Thoracic aorta (tissue), 2 donors: ENCODE measurements around the gene WDR3. TPM values are rescaled to one million over a fixed set of nuclear protein-coding genes. Genes with fewer than 3 reads are reported as not detected.

Experiments
- ATAC-seq: fragments of 150-250 bp; one replicate; pipeline ENCODE4 v1.8.0; 2017; ENCODE audit warnings: low read depth; ENCODE audit not compliant: insufficient number of reproducible peaks, low FRiP score
- DNase-seq: peaks from one replicate; pipeline ENCODE4 v3.0.0-alpha.2; 2020; ENCODE audit warnings: low spot score
- H3K27ac ChIP-seq, 2 donors: fragments of 200-600 bp; sonication (generic); 1 replicate in 1 of 2; 2 replicates in 1 of 2; pipeline ENCODE4 v1.5.1; 2016; ENCODE audit warnings: mild to moderate bottlenecking in 2 of 2, moderate library complexity in 2 of 2
- H3K27me3 ChIP-seq: fragments of 200-600 bp; sonication (generic); replicated peaks from 2 replicates; pipeline ENCODE4 v1.6.0; 2016; ENCODE audit warnings: mild to moderate bottlenecking; ENCODE audit not compliant: insufficient read depth
- H3K36me3 ChIP-seq: fragments of 200-600 bp; sonication (generic); one replicate; pipeline ENCODE4 v1.5.1; 2016
- H3K4me1 ChIP-seq, 2 donors: fragments of 200-600 bp; sonication (generic); 1 replicate in 1 of 2; 2 replicates in 1 of 2; pipeline versions ENCODE4 v1.5.1 to v1.6.0; 2016; ENCODE audit warnings: low read depth in 2 of 2, mild to moderate bottlenecking in 1 of 2; ENCODE audit not compliant: control insufficient read depth in 1 of 2
- H3K4me3 ChIP-seq: fragments of 200-600 bp; sonication (generic); 2 replicates; pipeline ENCODE4 v1.5.1; 2016; ENCODE audit warnings: mild to moderate bottlenecking
- H3K9me3 ChIP-seq: fragments of 200-600 bp; sonication (generic); 2 replicates; pipeline ENCODE4 v1.5.1; 2016
- total RNA-seq, 2 donors: library from RNA; depleted of rRNA; stranded (reverse); fragments of >200 nt; gene quantifications; one replicate each; pipeline versions ENCODE4 v1.1.0 to v1.2.3, GENCODE V29; 2016
- TF ChIP-seq, protein P1 (sequence below): fragments of 200-600 bp; sonication (generic); IDR thresholded peaks from one replicate; pipeline ENCODE4 v1.5.1; 2019; ENCODE audit warnings: antibody characterized with exemption

Gene WDR3
- 10 to 100 TPM in 1 of 2 donors, 1 to 10 TPM in 1; 4.5 to 22.8 TPM for total RNA-seq

DNA sequence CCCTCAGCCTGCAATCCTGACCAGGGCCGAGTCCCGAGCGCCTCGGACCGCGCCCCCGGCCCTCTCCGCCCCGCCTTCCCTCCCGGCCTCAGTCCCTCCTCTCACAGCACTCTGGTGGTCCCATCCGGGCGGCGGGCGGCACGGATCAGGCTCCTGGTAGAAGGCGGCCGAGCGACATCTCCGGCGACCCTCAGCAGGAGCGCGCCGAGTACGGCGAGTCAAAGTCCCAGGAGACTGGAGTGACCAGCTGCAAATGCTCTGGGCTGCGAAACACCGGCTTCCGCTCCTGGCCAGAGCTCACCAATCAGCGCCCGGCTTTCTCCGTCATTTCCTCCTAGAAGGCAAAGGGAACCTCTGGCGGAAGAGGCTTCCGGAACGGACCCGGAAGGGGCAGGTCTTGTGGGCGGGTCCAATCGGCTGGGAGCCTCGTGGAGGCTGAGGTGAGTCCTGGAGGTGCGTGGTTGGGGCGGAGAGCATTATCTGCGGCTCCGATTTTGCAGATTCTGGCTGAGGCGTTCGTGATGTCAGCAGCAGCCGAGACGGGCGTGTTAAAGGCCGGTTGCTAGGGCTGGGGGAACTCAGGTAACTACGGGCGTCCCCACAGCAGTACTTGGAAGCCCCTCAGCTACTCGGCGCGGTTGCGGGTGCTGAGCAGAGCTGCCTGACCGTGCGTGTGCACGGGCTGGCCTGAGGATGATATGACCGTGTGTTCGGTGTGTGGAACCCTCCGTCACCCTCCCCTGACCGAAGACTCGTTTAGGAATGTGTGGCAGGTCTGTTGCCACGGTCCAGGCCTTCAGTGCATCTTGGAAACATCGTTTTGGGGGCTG is at the start of gene WDR3, which contains the start of gene GDAP2:
Gene WDR3, plus strand, starts transcription at position 397 of the 830 bp plus-strand sequence. CDS start 3,581 bp downstream, outside the sequence.
Gene GDAP2, minus strand, starts transcription at position 279 of the 830 bp plus-strand sequence. CDS start 9,264 bp downstream, outside the sequence.
- Histone ChIP-seq H3K4me3 (peak within 1 kb of the TSS; percentile 92), H3K4me1 (peaks cover 11 to 28% of the 10 kb centered on the region in 2 donors), H3K36me3 (no peaks in the 10 kb centered on the region), H3K9me3 (no peaks in the 10 kb centered on the region), H3K27ac (peak within 1 kb of the TSS; percentile 62 to 75), H3K27me3 (no peaks in the 10 kb centered on the region)
- DNase-seq (peak; percentile 92), ATAC-seq (peak; percentile 98)
- TF ChIP-seq, protein P1, sequence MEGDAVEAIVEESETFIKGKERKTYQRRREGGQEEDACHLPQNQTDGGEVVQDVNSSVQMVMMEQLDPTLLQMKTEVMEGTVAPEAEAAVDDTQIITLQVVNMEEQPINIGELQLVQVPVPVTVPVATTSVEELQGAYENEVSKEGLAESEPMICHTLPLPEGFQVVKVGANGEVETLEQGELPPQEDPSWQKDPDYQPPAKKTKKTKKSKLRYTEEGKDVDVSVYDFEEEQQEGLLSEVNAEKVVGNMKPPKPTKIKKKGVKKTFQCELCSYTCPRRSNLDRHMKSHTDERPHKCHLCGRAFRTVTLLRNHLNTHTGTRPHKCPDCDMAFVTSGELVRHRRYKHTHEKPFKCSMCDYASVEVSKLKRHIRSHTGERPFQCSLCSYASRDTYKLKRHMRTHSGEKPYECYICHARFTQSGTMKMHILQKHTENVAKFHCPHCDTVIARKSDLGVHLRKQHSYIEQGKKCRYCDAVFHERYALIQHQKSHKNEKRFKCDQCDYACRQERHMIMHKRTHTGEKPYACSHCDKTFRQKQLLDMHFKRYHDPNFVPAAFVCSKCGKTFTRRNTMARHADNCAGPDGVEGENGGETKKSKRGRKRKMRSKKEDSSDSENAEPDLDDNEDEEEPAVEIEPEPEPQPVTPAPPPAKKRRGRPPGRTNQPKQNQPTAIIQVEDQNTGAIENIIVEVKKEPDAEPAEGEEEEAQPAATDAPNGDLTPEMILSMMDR = no peak

DNA sequence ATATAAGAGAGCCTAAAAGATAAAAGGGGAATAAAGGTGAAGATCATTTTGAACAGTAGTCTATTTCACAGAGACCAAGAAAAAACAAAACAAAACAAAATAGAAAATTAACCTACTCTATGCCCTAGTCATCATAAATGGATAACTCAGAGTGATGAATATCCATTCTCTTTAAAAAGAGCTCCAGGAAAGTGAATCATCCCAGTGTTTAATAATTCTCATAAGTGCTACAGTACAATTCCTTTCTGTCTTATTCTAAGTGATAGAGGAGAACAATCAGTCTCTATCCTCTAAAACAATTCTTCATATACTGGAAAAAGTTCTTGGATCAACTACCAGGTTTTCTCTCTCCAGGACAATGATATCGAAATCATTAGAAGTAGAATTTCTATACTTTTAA is 45.9 kb upstream of the WDR3 start:
- Histone ChIP-seq H3K27ac (no peak overlapping the region), H3K9me3 (no peaks in the 10 kb centered on the region), H3K4me3 (no peak overlapping the region), H3K36me3 (no peaks in the 10 kb centered on the region), H3K27me3 (no peaks in the 10 kb centered on the region), H3K4me1 (peaks cover 4 to 12% of the 10 kb centered on the region in 2 donors)
- TF ChIP-seq, protein P1 = no peak
- no peak for ATAC-seq
- DNase-seq = no peak

DNA sequence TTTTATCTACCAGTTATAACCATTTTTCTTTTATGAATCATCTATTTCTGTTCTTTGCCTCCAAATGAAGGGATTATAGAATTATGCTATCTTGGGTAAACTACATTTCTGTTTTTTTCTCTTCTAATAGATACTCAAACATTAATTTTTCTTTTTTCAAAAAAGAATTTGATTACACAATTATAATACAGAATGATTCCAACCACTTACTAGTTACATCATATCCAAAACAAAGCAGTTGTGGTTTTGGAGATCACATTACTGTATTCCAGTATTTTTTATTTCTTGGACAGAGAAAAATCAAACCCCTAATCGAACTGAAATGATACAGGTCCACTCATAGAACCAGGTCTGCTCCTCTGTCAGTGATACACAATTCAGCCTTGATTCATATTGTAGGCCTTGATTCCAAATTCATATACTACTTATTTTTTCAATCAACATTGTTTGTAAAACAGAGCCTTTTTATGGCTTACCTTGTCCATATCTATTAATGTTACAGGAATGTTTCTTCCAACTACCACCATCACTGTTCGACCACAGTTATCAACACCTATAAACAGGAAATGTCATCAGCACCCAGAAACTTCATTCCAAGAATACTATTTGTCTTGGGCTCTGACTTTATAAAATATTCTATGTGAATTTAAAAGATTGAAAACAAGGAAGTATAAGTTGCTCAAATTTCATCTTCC is 43.3 kb upstream of the WDR3 start:
- no peak overlapping the region for H3K27ac ChIP-seq
- no peak overlapping the region for H3K4me3 ChIP-seq
- peaks cover 4 to 12% of the 10 kb centered on the region in 2 donors for H3K4me1 ChIP-seq
- no peaks in the 10 kb centered on the region for H3K9me3 ChIP-seq
- DNase-seq = no peak
- H3K36me3 ChIP-seq = no peaks in the 10 kb centered on the region
- ATAC-seq = no peak
- TF ChIP-seq, protein P1 = no peak
- H3K27me3 ChIP-seq = no peaks in the 10 kb centered on the region

DNA sequence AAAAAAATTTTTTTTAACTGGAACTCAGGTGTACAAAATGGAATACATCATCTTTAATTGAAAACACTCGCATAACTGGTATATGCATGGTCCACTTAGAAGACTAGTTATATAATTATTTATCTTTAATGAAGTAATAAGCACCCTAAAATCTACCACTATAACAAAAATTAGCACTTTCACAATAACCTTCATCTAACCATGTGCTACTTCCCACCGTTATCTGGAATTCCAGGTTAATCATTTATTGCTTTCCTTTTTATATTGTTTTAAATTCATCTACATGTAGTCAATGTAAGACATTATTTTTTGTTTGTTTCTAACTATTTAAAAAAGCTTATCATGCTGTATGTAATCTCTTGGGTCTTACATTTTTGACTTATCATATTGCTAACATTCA is 39.1 kb upstream of the WDR3 start:
- no peaks in the 10 kb centered on the region for H3K27me3 ChIP-seq
- H3K27ac ChIP-seq = no peak overlapping the region
- peaks cover 4 to 12% of the 10 kb centered on the region in 2 donors for H3K4me1 ChIP-seq
- TF ChIP-seq, protein P1 = no peak
- no peak for ATAC-seq
- H3K4me3 ChIP-seq = no peak overlapping the region
- no peak for DNase-seq
- no peaks in the 10 kb centered on the region for H3K36me3 ChIP-seq
- no peaks in the 10 kb centered on the region for H3K9me3 ChIP-seq

DNA sequence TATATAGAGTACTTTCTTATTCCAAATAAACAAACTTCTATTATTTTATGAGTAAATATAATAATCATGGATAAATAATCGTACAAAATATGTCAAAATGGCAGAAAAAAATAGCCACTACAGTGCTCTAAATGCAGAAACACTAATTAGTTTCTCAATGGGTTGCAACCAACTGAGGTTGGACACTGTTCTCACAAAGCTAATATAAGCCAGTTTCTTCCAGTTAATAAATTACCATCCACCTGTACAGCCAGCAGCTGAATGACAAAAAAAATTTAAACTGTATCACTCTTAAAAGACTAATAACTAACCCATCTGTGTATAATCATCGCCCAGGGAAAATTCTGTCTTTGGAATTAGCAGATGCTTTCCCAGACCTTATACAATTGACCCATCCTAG is 37.0 kb upstream of the WDR3 start:
- H3K9me3 ChIP-seq = no peaks in the 10 kb centered on the region

More for the DNA sequence above, 37.0 kb upstream of the WDR3 start:
- no peak for ATAC-seq
- TF ChIP-seq, protein P1 = no peak
- no peak for DNase-seq
- no peak overlapping the region for H3K27ac ChIP-seq
- H3K36me3 ChIP-seq = no peaks in the 10 kb centered on the region
- no peak overlapping the region for H3K4me3 ChIP-seq
- no peaks in the 10 kb centered on the region for H3K27me3 ChIP-seq
- no peaks in the 10 kb centered on the region for H3K4me1 ChIP-seq
